CD4-positive, alpha-beta T cell treated with Interleukin-17A for 1 hour (primary cell): ENCODE data around the gene ADAMTSL3.

Experiments used
- DNase-seq: peaks from one replicate; pipeline ENCODE4 v3.0.0-alpha.2; 2020

The ADAMTSL3 gene

GRCh38 chr15:83892498-83892897 is 238.6 kb downstream of the ADAMTSL3 start:
- DNase-seq, result no peak

DNA sequence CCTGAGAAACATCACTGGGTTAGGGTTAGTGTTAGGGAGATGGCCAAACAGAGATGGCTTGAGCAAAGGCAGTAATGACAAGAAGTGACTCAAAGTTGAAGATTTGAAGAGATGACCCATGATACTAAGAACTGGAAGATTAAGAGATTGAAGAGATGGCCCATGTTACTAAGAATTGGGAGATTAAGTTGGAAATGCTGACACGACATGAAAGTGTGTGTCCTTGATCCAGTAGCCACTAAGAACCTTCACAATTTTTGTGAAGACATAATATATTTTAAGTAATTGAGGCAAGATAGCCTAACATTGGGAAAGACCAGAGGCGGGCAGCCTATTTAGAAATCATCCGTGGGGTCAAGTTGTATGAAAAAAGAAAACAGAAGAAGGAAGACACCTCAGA is 239.4 kb downstream of the ADAMTSL3 start:
- DNase-seq, result no peak

DNA sequence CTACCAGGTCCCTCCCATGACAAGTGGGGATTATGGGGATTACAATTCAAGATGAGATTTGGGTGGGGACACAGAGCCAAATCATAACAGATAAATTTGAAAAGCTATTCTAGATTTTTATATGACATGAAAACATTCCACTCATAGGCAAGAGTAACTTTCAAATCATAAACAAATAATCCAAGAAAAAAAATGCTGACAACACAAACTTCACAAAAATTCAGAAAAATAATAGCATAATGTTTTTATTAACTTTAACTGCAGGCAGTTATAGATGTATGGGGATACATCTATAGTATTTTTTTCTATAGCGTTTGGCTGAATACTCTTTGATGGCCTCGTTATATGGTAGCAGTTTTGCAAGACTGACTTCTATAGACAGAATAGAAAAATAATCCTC is 243.1 kb downstream of the ADAMTSL3 start:
- no peak for DNase-seq

DNA sequence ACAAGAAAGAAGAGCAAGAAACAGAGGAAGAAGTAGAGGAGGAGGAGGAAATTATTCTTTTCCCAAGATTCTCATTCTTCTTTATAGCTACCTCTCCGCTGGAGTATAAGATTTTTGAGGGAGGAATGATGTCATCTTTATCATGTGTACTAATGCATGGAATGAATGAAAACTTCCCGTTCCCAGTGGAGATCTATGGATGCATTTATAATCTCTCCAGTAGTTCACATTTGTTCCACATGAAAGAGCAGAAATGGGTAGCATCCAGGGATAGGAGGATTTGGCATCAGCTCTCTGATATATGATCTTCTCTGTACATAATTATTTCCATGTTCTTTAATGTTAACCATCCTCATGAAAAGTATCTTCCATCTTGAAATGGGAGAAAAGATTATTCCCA is 244.4 kb downstream of the ADAMTSL3 start:
- DNase-seq, result no peak

DNA sequence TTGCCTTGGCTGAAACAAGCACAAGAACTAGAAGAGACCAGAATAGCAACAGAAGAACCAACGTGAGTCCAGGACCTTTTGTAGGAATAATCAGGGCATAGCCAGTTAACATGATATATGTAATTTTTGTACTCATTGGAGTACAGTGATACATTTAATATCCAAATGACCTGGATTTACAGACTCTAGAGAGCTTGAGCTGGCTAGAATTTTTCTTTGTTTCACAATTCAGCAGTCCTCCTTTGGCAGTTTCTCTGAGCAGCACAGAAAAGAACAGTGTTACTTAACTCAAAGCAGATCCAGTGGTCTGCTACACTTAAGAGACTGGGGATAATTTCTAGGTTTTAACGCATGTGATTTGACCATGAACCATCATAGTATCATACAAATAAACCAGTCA is 245.7 kb downstream of the ADAMTSL3 start:
- no peak for DNase-seq

- no peak for DNase-seq
Measured at GRCh38 chr15:83904107-83905040, 250.5 kb downstream of the ADAMTSL3 start.

GRCh38 chr15:83905556-83906273 is 251.8 kb downstream of the ADAMTSL3 start:
- no peak for DNase-seq

GRCh38 chr15:83911345-83911744 is 257.4 kb downstream of the ADAMTSL3 start:
- no peak for DNase-seq

DNA sequence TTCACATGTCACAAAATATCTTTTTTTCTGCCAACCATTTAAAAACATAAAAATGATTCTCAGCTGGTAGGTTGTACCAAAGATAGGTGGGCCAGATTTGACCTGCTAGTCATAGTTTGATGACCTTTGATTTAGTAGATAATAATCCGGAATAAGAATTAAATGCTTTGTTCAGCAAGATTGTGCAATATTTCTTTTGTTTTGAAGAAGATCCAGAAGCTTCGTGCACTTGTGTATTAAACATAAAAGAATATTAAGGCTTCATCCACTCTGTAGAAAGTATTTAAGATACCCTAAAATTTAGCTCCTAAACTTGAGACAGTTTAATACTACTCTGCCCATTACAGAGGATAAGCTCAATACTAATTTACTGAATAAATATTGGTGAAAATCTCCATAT is 258.4 kb downstream of the ADAMTSL3 start:
- DNase-seq, result no peak

- no peak for DNase-seq
Measured at GRCh38 chr15:83913034-83913632, 259.2 kb downstream of the ADAMTSL3 start.

DNA sequence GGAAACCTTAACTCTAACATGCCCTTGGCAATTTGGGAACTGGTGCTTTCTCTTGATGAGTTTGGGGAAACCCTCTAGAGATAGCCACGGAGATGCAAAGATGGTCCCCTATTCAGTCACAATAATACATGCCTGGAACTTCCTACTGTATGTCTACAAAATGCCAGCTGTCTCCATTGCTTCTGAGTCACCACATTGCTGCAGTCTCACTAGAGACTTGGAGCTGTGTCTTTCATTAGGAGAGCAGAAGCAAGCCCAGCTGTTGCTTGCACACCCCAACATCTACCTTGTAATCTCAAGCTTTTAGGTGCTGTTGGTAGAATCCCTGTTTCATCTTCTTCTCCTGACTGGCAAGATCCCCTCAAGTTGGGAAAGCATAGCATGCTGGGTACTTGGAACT is 261.0 kb downstream of the ADAMTSL3 start:
- DNase-seq, result no peak

DNA sequence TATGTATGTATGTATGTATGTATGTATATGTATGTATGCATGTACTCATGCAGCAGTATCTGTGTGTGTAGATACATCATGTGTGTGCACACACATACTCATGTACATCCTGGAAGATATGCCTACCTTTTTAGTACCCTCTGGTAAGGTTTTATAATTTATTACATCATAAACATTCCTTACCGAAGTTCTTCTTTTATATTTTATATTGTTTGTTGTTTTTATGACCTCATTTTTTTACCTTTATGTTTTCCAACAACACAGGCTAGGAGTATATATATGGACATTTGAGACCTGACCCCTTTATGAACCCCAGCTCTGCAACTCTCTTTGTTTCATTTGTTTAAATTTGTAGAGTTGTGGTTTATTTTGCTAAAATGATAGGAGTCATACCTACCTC is 263.5 kb downstream of the ADAMTSL3 start:
- no peak for DNase-seq

GRCh38 chr15:83918011-83918410 is 264.1 kb downstream of the ADAMTSL3 start:
- no peak for DNase-seq

- no peak for DNase-seq
Measured at GRCh38 chr15:83919319-83919830, 265.5 kb downstream of the ADAMTSL3 start.

DNA sequence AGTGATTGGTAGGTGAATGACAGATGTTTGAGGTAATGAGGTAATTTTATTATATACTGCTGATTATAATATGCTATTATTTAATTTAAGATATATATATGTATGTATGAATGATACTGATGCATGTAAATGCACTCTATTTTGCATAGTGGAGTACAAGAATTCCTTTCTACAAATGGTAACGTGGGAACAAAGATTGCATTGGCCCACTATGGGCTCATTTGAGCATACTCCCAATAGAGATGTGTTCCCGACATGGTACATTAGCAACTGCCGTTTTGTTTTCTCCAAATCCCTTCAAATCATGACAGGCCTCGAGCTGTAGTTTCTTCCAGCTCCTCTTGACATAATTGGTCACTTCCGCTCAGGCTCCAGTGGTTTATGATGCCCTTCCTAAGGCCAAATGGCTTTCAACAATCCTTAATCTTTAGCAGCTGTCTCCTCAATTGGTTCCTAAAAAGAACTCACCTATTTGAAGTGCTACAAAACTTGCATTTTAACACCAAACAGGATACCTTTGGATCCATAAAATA is 266.1 kb downstream of the ADAMTSL3 start:
- DNase-seq, result no peak

DNA sequence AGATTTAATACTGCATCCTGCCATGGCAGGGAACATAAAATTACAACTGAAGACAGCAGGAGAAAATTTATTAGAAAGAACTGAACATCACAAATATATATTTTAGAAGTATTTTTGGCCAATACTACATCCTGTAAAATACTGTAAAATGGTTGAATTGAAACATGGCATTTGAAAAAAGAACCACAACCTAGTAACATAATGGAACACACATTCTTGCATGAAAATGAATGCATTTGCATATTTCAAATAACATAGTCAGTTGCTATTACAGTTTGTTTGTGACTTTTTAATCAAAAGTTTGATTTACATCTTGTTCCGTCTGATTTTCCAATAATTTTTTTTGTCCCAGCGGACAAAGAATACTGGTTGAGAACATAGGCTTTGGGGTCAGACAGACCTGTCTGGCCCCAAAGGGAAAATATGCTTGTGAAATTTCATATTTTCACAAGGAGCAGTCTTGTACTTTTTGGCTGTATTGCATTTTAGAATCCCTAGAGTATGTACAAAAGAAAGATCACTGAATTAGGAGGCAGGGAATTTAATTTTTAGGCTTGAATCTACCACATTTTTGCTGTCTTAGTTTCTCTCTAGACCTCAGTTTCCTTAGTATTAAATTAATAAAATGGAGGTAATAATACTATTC is 268.8 kb downstream of the ADAMTSL3 start:
- DNase-seq, result no peak

- DNase-seq, result no peak
Measured at GRCh38 chr15:83926116-83926515, 272.2 kb downstream of the ADAMTSL3 start.

- DNase-seq, result no peak
Measured at GRCh38 chr15:83927704-83928391, 273.9 kb downstream of the ADAMTSL3 start.

GRCh38 chr15:83928392-83928734 is 274.4 kb downstream of the ADAMTSL3 start:
- no peak for DNase-seq

DNA sequence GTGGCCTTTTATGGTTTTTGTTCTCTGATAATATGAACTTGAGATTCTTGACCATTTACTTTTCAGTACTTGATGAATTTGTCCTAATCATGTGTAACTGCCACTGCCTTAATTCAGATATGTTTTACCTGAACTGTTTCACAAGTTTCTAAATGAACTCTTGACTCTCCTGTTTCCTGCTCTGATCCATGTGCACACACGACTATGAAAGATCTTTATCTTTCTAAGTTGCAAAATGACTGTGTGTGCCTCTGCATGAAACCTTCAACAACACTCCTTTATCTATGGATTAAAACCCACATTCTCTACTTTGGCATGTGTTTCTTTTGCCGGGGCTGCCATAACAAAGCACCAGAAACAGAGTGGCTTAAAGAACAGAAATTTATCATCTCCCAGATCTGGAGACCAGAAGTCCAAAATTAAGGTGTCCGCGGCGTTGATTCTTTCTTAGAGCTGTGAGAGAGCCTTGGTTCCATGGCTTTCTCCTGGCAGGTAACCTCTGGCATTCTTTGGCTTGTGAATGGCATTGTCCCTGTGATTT is 275.0 kb downstream of the ADAMTSL3 start:
- DNase-seq, result no peak

- no peak for DNase-seq
Measured at GRCh38 chr15:83929619-83930018, 275.7 kb downstream of the ADAMTSL3 start.
